HG02885 (cell line): ENCODE measurements around the gene AMPD2.

Source experiments
- ATAC-seq: cut with Tn5 transposase; IDR thresholded peaks from one replicate; pipeline ENCODE4 v1.9.1; 2021; ENCODE audit warnings: mild to moderate bottlenecking; ENCODE audit not compliant: unreplicated experiment, poor library complexity

Gene AMPD2

DNA sequence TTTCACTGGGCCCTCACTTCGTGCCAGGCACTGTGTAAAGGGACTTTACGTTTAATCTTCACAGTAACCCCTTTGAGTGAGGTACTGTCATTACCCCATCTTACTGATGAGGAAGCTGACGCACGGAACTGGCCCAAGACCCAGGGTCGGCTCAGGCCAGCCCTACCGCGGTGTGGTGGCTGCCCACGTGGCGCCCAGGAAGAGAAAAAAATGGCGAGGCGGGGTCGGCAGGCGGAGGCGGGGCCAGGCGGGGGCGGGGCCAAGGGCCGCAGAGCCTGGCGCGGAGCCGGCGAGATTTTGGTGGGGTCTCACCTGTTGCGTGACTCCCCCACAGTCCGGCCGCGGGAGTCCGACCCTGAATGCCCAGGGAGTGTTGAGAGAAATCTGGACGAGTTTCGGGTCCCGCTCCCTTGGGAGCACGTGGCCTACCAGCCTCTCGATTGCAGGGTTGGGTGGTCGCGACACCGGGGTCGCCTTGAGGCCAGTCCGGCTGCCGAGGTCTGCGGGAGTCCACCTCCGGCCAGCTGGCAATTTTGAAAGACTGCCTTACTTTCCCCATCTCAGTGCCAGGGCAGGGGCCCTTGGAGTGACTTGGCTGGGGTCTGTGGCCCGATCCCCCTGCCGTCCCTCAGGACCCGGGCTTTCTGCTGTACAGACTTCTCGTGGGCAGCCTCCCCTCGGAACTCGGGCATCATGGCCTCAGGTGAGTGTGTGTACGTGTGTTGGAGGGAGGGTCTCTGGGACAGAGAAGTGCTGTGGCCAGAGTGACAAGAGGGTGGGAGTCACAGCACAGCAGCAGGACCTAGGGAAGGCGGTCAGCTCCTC lies at the start of gene AMPD2, which contains the start of gene GNAT2:
Gene AMPD2, plus strand, starts transcription at position 262 of the 825 bp plus-strand sequence. CDS start 1,339 bp downstream, outside the sequence.
Gene GNAT2, minus strand, starts transcription at position 41 of the 825 bp plus-strand sequence. CDS start 6,746 bp downstream, outside the sequence.
- peak; percentile 57 for ATAC-seq

DNA sequence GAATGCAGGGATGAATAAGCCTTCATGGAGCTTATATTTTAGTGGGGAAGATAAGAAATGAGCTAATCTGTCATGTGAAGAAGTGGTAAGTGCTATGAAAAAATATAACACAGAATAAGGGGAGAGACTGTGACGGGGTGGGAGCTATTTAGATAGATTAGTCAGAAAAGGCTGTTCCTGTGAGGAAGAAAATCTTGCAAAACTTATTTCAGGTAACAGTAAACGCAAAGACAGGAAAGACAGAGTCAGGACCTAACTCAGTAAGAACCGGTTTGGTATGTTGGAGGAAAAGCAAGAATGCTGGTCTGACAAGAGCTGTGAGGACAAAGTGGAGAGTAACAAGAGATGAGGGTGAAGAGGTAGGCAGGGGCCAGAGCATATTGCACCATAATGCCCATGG lies 49.2 kb upstream of the AMPD2 start:
- ATAC-seq, result no peak

DNA sequence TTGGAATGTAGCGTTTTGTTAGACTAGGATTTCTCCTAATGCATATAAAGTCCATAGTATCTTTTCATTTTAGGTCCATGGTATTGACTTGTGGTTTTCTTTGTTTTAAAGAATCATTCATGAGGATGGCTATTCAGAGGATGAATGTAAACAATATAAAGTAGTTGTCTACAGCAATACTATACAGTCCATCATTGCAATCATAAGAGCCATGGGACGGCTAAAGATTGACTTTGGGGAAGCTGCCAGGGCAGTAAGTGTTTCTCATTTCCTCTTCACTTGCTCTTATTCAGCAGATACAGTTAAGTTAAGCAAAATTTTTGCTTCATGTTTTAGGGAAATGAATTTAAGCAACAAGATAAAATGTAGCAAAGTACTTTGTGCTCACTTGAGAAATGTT lies 45.9 kb upstream of the AMPD2 start:
- ATAC-seq, result no peak

DNA sequence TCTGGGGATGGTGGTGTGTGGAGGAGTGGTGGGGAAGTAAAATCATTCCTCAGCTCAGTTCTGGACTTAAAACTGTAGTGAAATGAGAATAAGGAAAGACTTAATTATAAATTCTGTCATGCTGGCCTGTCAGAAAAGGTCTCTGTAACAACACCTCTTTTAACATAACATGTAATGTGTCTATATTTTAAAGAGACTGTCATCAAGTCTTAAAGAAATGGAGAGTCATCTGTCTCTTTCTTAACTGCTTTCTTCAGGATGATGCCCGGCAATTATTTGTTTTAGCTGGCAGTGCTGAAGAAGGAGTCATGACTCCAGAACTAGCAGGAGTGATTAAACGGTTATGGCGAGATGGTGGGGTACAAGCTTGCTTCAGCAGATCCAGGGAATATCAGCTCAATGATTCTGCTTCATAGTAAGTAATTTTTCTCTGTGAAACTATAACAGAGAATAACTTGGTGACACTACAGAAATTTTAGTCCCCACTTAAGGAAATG lies 40.6 kb upstream of the AMPD2 start:
- no peak for ATAC-seq

DNA sequence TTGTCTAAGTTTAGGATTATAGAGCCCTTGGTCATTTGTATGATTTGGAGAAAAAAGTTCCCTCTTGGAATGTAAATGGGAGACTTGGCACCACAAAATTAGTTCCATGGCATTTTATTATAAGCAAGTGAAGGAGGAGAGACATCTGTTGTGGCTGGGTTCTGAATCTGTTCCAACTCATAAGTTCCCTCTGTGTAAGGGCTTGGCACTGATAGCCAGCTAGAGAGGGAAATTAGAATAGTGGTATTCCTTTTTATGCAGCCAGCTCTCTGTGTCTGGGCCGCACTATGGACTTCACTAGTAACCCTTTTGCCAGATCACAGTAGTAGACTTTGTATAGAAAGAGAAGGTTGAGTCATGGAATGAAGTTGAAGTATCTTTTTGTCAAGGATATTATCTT lies 40.1 kb upstream of the AMPD2 start:
- ATAC-seq, result no peak

DNA sequence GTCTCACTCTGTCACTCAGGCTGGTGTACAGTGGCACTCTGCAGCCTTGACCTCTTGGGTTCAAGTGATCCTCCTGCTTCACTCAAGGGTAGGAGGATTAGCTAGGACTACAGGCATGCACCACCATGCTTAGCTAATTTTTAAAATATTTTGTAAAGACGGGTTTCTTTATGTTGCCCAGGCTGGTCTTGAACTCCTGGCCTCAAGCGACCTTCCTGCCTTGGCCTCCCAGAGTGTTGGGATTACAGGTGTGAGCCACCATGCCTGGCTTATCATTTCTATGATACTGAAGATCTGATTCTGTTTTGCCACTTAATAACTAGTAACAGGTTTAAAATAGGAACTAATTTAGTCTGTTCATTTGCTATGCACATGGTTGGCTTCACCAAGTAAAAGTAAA lies 37.6 kb upstream of the AMPD2 start:
- no peak for ATAC-seq

DNA sequence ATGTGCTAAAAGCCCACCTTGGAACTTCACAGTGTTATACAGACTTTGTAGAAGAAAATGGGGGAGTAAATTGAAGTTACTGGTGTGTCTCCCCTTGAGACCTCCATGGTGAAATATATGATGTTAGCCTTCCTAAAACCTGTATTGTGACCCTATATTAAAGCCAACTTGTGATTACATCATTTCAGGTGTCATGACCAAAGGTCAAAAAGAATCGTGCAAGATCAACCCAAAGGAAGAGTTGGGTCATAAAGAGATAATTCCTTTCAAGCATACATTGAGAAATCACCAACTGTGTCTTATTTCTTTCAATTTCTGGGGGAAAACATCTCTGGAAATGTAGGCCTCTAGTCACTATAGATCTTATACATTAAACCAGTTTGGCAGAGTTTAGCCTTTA lies 34.9 kb upstream of the AMPD2 start:
- ATAC-seq, result no peak

DNA sequence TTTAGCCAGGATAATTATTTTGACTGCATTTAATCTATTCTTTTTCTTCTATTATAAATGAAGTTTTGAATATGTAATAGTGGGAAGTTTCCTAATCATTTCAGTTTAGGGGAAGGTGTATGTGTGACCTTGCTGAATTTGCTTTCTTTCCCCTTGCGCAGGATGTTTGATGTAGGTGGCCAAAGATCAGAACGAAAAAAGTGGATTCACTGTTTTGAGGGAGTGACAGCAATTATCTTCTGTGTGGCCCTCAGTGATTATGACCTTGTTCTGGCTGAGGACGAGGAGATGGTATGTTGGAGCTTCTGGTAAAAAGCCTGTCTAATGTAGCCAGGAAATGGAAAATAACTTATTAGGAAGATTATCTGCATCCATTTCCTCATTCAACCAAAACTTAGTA lies 33.6 kb upstream of the AMPD2 start:
- ATAC-seq, result no peak

DNA sequence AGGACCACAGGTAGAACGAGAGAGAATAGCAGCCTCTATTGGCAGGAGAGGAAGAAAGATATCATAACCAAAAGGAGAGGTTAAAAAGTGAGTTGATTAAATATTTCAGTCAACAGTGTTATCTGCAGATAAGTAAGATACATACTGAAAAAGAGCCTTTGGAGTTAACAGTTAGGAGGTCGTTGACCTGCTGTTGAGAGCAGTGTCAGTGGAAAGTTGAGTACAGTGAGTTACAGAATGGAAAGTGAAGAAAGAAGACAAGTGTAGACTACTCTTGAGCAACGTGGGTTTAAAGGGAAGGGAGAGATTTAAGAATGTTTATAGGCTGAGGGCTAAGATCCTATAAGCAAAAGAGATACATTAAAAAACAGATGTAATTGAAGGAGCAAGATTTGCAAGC lies 30.5 kb upstream of the AMPD2 start:
- no peak for ATAC-seq

DNA sequence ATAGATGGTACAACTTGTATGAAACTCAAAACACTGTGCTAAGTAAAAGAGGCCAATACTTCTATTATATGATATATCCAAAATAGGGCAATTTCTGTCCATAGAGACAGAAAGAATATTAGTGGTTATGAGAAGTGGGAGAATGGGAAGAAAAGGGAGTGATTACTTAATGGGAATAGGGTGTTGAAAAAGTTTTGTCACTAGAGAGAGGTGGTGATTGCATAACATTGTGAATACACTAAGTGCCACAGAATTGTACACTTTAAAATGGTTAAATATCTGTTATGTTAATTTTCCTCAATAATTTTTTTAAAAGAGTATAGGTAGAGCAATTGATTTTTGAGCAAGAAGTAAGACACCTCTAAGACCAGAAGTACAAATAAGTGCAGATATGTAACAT lies 30.0 kb upstream of the AMPD2 start:
- no peak for ATAC-seq

DNA sequence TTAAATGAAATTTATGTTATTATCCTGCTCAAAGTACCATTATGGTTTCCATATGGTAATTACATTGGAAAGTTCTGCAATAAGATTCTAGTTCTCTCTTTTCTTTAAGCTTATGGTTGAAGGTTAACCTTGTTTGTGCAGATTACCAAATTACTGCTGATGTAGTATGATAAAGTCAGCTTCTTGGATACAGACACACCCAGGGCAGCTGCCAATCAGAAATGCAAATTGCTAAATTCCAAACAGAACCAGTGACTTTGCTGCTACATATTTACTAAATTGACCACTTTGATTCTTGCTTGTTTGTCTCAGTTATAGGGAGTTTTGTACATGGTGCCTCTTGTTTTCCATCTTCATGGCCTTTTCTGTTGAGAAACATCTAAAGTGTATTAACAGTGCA lies 26.7 kb upstream of the AMPD2 start:
- ATAC-seq, result no peak

DNA sequence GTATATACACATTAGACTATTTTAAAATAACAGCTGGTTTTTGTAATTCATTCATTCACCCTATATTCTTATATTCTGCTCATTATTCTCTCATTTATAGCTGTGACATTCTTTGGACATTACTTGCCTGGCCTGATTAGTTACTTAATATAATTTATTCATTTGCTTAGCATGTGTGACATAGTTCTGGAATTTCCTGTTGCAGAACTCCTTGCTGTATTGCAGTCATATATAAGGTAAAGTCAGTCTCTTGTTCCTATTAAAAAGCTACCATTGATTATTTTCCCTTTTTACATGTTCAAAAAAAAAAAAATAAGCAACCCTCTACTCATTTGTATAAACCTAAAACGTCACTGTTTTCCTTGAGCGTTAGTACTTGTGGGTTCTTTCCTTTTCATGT lies 24.1 kb upstream of the AMPD2 start:
- no peak for ATAC-seq

DNA sequence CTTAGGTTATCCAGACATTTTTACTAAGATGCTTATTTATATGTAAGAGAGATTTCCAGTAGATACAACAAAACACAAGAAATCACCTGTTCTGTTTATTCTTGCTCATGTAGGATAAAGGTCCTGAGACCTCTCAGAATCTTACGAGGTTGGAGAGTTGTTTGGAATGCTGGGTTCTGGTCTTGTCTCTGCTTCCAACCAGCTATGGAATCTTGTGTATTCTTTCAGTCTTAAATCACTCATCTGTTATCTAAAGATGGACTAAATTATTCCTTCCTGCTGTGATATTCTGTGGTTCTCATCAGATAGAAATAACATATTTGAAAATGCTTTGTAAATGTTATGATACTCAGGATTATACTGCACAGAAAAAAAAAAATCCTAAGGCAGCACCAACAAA lies 21.5 kb upstream of the AMPD2 start:
- ATAC-seq, result no peak

DNA sequence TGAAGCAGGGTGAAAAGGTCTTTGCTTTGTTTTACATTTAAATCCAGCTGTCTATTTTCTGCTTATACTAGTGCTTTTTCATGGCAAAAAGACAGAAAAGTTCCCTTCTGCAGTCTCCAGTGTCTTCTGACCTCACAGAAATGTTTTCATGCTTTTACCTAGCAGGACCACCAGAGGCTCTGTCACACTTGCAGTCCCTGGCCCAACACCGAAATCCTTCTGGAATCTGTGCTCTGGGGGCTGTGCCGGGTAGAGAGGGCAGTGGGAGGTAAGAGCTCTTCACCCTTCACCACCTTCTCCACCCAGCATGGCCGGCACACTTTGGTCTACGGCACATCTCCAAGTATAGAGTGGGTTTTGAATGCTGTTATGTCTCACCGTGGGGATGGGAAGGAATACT lies 21.0 kb upstream of the AMPD2 start:
- no peak for ATAC-seq

DNA sequence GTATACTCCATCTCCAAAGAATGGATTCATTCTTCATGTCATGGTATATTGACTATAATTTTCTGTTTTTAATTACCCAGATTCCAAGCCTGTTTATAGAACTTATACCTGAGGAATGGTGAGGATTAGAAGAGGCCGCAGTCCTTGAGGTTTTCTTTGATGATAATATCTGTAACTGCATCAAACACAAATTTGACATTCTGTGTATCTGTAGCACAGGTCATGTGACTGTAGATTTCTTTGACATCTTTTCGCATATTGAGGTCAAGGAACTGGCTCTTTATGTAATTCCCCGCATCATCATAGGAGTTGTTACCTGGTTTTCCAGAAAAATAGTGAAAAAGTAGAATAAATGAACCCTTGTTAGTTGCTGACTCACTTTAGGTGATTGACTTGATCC lies 16.4 kb upstream of the AMPD2 start:
- no peak for ATAC-seq

DNA sequence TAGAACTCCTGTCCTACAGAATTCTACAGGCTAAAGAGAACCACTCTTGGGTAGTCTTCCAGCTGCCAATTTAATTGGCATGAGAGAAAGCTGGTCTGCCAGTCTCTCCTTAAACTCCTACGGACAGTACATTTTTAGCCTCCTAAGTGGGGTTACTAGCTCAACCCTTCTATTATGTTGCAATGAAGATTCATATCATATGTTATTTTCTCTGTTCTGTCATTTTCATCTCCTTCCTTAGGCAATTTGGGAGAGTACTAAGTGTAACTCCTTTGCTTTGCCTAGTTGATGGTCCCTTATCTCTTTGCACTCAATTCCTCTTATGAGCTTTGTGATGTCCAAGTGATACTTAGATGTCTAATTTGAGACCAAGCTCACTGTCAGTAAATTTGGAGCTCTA lies 14.3 kb upstream of the AMPD2 start:
- ATAC-seq, result no peak

DNA sequence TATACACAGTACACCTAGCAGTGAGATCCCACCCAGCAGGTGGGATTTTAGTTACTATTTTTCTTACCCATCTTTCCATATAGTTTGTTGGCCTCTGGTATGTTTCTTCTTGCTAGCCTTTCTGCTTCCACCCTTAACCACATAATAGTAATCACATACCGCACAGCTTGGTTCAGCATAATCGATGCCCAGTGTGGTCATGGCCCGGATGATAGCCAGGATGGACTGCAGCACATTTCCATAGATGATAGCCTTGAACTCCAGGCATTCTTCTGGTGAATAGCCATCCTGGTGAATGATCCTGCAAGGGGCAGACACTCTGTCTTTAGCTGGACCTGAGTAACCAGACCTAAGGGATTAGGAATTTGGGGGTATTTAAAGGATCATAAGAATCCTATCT lies 9.8 kb upstream of the AMPD2 start:
- ATAC-seq, result no peak

DNA sequence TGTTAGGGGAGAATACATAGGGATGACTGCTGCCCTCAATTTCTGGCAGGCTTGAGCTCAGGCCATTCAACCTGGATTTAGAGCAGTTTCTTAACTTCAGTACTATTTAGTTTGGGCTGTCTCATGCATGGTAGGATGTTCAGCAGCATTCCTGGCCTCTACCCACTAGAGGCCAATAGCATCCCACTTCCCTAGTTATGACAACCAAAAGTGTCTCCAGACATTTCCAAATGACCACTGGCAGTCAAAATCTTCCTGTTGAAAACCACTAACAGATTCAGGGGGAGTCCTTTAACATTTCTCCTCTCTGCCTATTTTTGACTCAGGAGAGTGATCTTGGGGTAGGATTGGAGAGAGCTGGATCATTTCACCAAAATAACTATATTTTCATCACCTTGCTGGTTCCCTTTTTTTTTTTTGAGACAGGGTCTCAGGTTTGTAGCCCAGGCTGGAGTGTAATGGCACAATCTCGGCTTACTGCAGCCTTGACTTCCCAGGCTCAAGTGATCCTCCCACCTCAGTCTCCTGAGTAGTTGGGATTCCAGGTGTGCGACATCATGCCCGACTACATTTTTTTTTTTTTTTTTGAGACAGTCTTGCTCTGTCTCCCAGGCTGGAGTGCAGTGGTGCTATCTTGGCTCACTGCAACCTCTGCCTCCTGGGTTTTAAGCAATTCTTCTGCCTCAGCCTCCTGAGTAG lies 8.9 kb upstream of the AMPD2 start:
- no peak for ATAC-seq

DNA sequence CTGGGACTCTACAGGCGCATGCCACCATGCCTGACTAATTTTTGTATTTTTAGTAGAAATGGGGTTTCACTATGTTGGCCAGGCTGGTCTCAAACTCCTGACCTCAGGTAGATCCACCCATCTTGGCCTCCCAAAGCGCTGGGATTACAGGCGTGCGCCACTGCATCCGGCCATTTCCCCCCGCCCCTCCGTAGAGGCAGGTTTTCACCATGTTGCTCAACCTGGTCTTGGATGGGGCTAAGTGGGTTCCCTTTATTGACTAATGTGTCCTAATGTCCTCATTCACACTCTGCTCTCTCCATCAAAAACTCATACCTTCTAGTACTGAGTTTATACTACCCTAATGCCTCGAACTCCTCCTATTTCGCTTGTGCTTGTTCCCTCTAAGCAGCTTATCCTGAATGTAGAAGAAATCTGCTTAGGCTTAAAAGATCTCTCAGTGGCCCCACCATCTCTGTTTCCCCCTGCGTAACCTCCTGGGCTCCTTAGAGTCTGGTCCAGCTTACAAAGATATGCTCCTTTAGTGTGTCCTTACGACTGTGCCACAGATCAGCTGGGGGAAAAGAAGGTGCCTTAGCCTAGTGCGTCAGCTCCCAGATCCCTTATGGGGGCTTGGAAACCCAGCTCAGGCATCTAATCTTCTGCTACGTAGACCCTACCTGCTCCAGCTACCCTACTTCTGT lies 8.2 kb upstream of the AMPD2 start:
- ATAC-seq, result no peak

DNA sequence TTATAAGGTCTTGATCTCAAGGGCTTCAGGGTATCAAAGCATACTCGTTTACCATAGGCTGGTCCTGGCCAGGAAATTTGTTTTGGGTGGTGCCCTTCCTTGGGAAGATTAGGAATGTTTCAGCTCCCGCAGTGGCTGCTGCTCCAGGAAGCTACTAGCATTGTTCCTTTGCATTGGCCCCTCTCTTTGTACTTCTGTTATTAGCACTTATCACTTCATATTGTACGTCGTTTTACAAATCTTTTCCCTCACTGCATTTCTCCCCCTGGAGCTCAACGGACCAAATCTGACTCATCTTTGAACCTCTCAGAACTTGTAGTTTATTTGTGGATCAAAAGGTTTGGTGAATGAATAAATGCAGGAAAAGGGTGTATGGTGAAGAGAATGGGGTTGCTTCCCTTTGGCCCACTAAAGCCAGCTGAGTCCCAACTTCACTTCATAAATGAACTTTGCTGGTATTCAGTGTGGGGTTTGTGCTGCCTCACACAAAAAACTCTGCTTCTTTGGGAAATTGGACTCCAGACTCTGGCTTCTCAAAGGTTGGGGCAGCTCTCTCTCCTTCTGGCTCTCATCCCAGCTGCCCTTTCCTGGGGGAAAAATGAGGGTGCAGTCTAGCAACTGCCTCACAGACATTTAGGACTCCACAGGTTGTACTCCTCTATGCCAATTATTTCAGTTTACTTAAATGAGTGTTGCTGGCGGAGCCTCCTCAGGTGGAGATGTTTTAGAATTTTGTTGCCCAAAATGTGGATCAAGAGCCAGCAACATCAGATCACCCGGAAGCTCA lies 6.1 kb upstream of the AMPD2 start:
- no peak for ATAC-seq
